LNCAP (cell line): Measurements from ENCODE around the gene PSTPIP2.

ENCODE experiments used
- CTCF ChIP-seq: fragments of 450-650 bp; IDR thresholded peaks from 2 replicates; pipeline ENCODE4 v1.5.1; 2017; ENCODE audit warnings: mild to moderate bottlenecking

Gene PSTPIP2

GRCh38 chr18:46097801-46098615 is 25.9 kb upstream of the PSTPIP2 start, which contains the start of gene ATP5F1A:
Gene ATP5F1A, minus strand, starts transcription at chr18:46098296. Its CDS starts 65 bp downstream, at chr18:46098231.
- TF ChIP-seq CTCF = no peak

GRCh38 chr18:46097431-46097800 is 25.4 kb upstream of the PSTPIP2 start:
- TF ChIP-seq CTCF = no peak

- no peak for TF ChIP-seq CTCF
Observed at GRCh38 chr18:46096651-46097300, 24.7 kb upstream of the PSTPIP2 start.

- no peak for TF ChIP-seq CTCF
Observed at GRCh38 chr18:46095532-46095931, 23.5 kb upstream of the PSTPIP2 start.

- no peak for TF ChIP-seq CTCF
Observed at GRCh38 chr18:46084431-46084830, 12.4 kb upstream of the PSTPIP2 start.

GRCh38 chr18:46080156-46080555 is 8.1 kb upstream of the PSTPIP2 start:
- no peak for TF ChIP-seq CTCF

- no peak for TF ChIP-seq CTCF
Observed at GRCh38 chr18:46079336-46079735, 7.3 kb upstream of the PSTPIP2 start.
